RWPE1 (cell line): ENCODE data around the gene AFDN.
A peak's percentile ranks its signal among the peaks of the same experiment; 100 is the strongest.

Experiments used
- CTCF ChIA-PET: fragments of 350-600 bp; sonication (Branson Sonifier 250); formaldehyde crosslinking; extraction: SDS; loops from one replicate; lab custom pipeline; 2021; lab: Yijun Ruan, JAX
- POLR2A ChIA-PET: fragments of 400-600 bp; formaldehyde crosslinking; extraction: SDS; loops from one replicate; lab custom pipeline; 2020; ENCODE audit warnings: antibody characterized with exemption; ENCODE audit not compliant: low non-redundant PET; lab: Yijun Ruan, JAX
- DNase-seq: peaks from one replicate; pipeline ENCODE4 v3.0.0; 2012; ENCODE audit warnings: low spot score
- H3K27ac ChIP-seq: fragments of 450-650 bp; 2 replicates; pipeline ENCODE4 v1.5.1; 2017
- CTCF ChIP-seq: fragments of 450-650 bp; conservative IDR thresholded peaks from 2 replicates; pipeline ENCODE4 v1.5.1; 2017; ENCODE audit warnings: low read depth, mild to moderate bottlenecking

AFDN gene

GRCh38 chr6:167791091-167791779 is 35.5 kb upstream of the AFDN start:
- CTCF ChIA-PET, result interaction anchor here (0.6 to 0.9 kb wide), 2 partner anchors 92 to 113 kb away, joined by 3 read pairs; no protein-coding TSS in a partner anchor
- TF ChIP-seq CTCF, result no peak
- DNase-seq, result peak; percentile 59
- H3K27ac ChIP-seq, result peak overlapping the region; percentile 58
- POLR2A ChIA-PET, result no interaction called here

GRCh38 chr6:167791780-167792478 is 34.8 kb upstream of the AFDN start:
- ChIA-PET CTCF (interaction anchor here (0.6 to 0.9 kb wide), 3 partner anchors 43 to 239 kb away, joined by 3 read pairs; no protein-coding TSS in a partner anchor), POLR2A (no interaction called here)
- H3K27ac ChIP-seq, result peak overlapping the region; percentile 58
- no peak for TF ChIP-seq CTCF
- DNase-seq, result no peak

- no peak overlapping the region for H3K27ac ChIP-seq
- TF ChIP-seq CTCF, result no peak
- no peak for DNase-seq
- CTCF ChIA-PET, result no interaction called here
- POLR2A ChIA-PET, result no interaction called here
These were observed 33.3 kb upstream of the AFDN start for GRCh38 chr6:167793421-167793820.

GRCh38 chr6:167794161-167795157 is 32.3 kb upstream of the AFDN start:
- CTCF ChIA-PET, result no interaction called here
- TF ChIP-seq CTCF, result no peak
- DNase-seq, result no peak
- H3K27ac ChIP-seq, result no peak overlapping the region
- POLR2A ChIA-PET, result no interaction called here

GRCh38 chr6:167795321-167795811 is 31.3 kb upstream of the AFDN start:
- TF ChIP-seq CTCF, result no peak
- H3K27ac ChIP-seq, result no peak overlapping the region
- ChIA-PET POLR2A (no interaction called here), CTCF (no interaction called here)
- DNase-seq, result no peak

- DNase-seq, result no peak
- POLR2A ChIA-PET, result no interaction called here
- no peak overlapping the region for H3K27ac ChIP-seq
- no peak for TF ChIP-seq CTCF
- CTCF ChIA-PET, result no interaction called here
These were observed 30.9 kb upstream of the AFDN start for GRCh38 chr6:167795874-167796191.
